ENCODE data around the gene MTCH2. TPM values are rescaled to one million over a fixed set of nuclear protein-coding genes. Genes with fewer than 3 reads are reported as not detected.

The MTCH2 gene
- total RNA-seq, 1 experiment from 2014 or later: 103 TPM

DNA sequence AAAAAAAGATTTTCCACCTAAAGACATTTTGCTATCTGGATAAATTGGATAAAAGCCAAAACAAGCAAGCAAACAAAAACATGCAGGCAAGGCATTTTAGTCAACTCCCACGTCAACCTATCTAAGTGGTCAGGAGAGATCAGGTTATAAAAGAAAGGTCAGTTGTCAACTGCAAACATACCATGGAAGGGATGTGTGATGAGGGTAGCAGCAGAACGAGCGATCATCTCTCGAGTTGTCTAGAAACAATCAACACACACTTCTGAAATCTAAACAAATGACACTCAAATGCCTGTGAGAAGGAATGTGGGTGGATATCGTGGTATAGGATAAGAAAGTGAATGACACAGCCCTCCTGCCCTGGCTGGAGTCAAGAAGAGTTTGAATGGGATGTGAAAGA, 10.9 kb downstream of the MTCH2 start:
- H3K27me3 Mint-ChIP-seq (ENCODE audit: unreplicated experiment): no peaks in the 10 kb centered on the region
- no peak for TF ChIP-seq CTCF (IDR thresholded peaks at IDR 0.05; ENCODE audit: unreplicated experiment)
- no peak overlapping the region for H3K4me3 Mint-ChIP-seq (ENCODE audit: low read depth, unreplicated experiment)
- H3K9me3 Mint-ChIP-seq (ENCODE audit: low read depth, unreplicated experiment): no peaks in the 10 kb centered on the region
- CTCF ChIA-PET: no interaction called here
- BruUV-seq (replicated peaks): no TSS peak
- no peak for DNase-seq
- intact Hi-C loops (cut with micrococcal nuclease; ENCODE audit: unreplicated experiment): no loop called here
- peaks cover 54% of the 10 kb centered on the region for H3K36me3 Mint-ChIP-seq (ENCODE audit: insufficient read depth, unreplicated experiment)
- no peaks in the 10 kb centered on the region for H3K4me1 Mint-ChIP-seq (ENCODE audit: low read depth, unreplicated experiment)
- no peak overlapping the region for H3K27ac Mint-ChIP-seq (ENCODE audit: unreplicated experiment)

DNA sequence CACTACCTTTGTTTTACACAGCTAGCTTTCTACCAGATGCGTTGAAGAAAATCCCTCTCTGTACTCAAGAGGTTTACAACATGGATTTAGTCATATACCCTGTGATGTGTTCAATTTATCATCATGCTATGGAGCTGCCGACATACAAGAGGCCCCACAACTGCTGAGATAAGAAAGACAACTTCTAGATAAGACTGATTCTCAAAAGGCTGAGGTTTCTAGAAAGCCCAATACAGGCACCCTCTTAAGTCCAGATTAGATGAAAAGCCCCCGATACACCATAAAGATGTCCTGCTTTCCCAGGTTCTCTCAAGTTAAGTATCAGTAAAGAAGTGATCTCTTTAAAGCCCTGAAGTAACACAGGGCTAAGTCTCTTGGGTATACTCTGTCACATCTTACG, 14.3 kb downstream of the MTCH2 start:
- BruUV-seq (replicated peaks): no TSS peak
- Mint-ChIP-seq H3K4me1 (ENCODE audit: low read depth, unreplicated experiment) (no peaks in the 10 kb centered on the region), H3K9me3 (ENCODE audit: low read depth, unreplicated experiment) (no peaks in the 10 kb centered on the region), H3K27me3 (ENCODE audit: unreplicated experiment) (no peaks in the 10 kb centered on the region), H3K27ac (ENCODE audit: unreplicated experiment) (no peak overlapping the region), H3K36me3 (ENCODE audit: insufficient read depth, unreplicated experiment) (peaks cover 47% of the 10 kb centered on the region), H3K4me3 (ENCODE audit: low read depth, unreplicated experiment) (no peak overlapping the region)
- CTCF ChIA-PET: no interaction called here
- intact Hi-C loops (cut with micrococcal nuclease; ENCODE audit: unreplicated experiment): no loop called here
- DNase-seq: no peak
- TF ChIP-seq CTCF (IDR thresholded peaks at IDR 0.05; ENCODE audit: unreplicated experiment): no peak

GRCh38 chr11:47626234-47626633, 16.1 kb downstream of the MTCH2 start:
- Mint-ChIP-seq H3K4me1 (ENCODE audit: low read depth, unreplicated experiment) (no peaks in the 10 kb centered on the region), H3K27me3 (ENCODE audit: unreplicated experiment) (no peaks in the 10 kb centered on the region), H3K9me3 (ENCODE audit: low read depth, unreplicated experiment) (no peaks in the 10 kb centered on the region), H3K36me3 (ENCODE audit: insufficient read depth, unreplicated experiment) (peaks cover 48% of the 10 kb centered on the region), H3K4me3 (ENCODE audit: low read depth, unreplicated experiment) (no peak overlapping the region), H3K27ac (ENCODE audit: unreplicated experiment) (no peak overlapping the region)
- intact Hi-C loops (cut with micrococcal nuclease; ENCODE audit: unreplicated experiment): no loop called here
- DNase-seq: no peak
- no TSS peak for BruUV-seq (replicated peaks)
- TF ChIP-seq CTCF (IDR thresholded peaks at IDR 0.05; ENCODE audit: unreplicated experiment): no peak
- CTCF ChIA-PET: no interaction called here

- Mint-ChIP-seq H3K27me3 (ENCODE audit: unreplicated experiment) (no peaks in the 10 kb centered on the region), H3K9me3 (ENCODE audit: low read depth, unreplicated experiment) (no peaks in the 10 kb centered on the region), H3K4me1 (ENCODE audit: low read depth, unreplicated experiment) (no peaks in the 10 kb centered on the region), H3K27ac (ENCODE audit: unreplicated experiment) (no peak overlapping the region), H3K4me3 (ENCODE audit: low read depth, unreplicated experiment) (no peak overlapping the region), H3K36me3 (ENCODE audit: insufficient read depth, unreplicated experiment) (peaks cover 38% of the 10 kb centered on the region)
- CTCF ChIA-PET: interaction anchor here (0.6 kb wide), 1 partner anchor 68 kb away, joined by 3 read pairs; no protein-coding TSS in a partner anchor
- no peak for TF ChIP-seq CTCF (IDR thresholded peaks at IDR 0.05; ENCODE audit: unreplicated experiment)
- BruUV-seq (replicated peaks): no TSS peak
- intact Hi-C loops (cut with micrococcal nuclease; ENCODE audit: unreplicated experiment): no loop called here
- no peak for DNase-seq
Observed at GRCh38 chr11:47620836-47621378, 21.5 kb downstream of the MTCH2 start.

Data from Calu3 (cell line).